Retinal pigment epithelial cell (primary cell): ENCODE data around the gene MTR.

Experiments
- DNase-seq: peaks from one replicate; pipeline ENCODE4 v3.0.0-alpha.2; 2010; ENCODE audit warnings: low read depth
- H3K4me3 ChIP-seq: 2 replicates; pipeline ENCODE4 v1.5.1; 2011; ENCODE audit warnings: mild to moderate bottlenecking, low read length, control low read depth, moderate library complexity
- CTCF ChIP-seq: conservative IDR thresholded peaks from 2 replicates; pipeline ENCODE4 v1.5.1; 2011; ENCODE audit warnings: low read depth, low read length, control low read depth, inconsistent platforms

MTR gene

GRCh38 chr1:236809148-236809547, 14.1 kb downstream of the MTR start:
- H3K4me3 ChIP-seq: no peak overlapping the region
- DNase-seq: no peak
- TF ChIP-seq CTCF: no peak

GRCh38 chr1:236810018-236810417, 14.9 kb downstream of the MTR start:
- TF ChIP-seq CTCF: no peak
- no peak for DNase-seq
- H3K4me3 ChIP-seq: no peak overlapping the region

- no peak for DNase-seq
- no peak overlapping the region for H3K4me3 ChIP-seq
- no peak for TF ChIP-seq CTCF
These were observed 17.4 kb downstream of the MTR start for GRCh38 chr1:236812334-236813030.

GRCh38 chr1:236815941-236816340, 20.8 kb downstream of the MTR start:
- DNase-seq: no peak
- no peak overlapping the region for H3K4me3 ChIP-seq
- no peak for TF ChIP-seq CTCF

GRCh38 chr1:236819856-236820255, 24.8 kb downstream of the MTR start:
- no peak overlapping the region for H3K4me3 ChIP-seq
- no peak for TF ChIP-seq CTCF
- DNase-seq: no peak

- no peak for DNase-seq
- no peak for TF ChIP-seq CTCF
- H3K4me3 ChIP-seq: no peak overlapping the region
These were observed 26.1 kb downstream of the MTR start for GRCh38 chr1:236821091-236821627.

GRCh38 chr1:236823559-236823958, 28.5 kb downstream of the MTR start:
- TF ChIP-seq CTCF: no peak
- no peak for DNase-seq

More at GRCh38 chr1:236823559-236823958, 28.5 kb downstream of the MTR start:
- H3K4me3 ChIP-seq: no peak overlapping the region
